Right atrium auricular region (tissue), 2 donors: ENCODE results near the gene SFRP4. TPM values are rescaled to one million over a fixed set of nuclear protein-coding genes. Genes with fewer than 3 reads are reported as not detected.

Experiments
- DNase-seq: peaks from one replicate; pipeline ENCODE4 v3.0.0-alpha.2; 2019; ENCODE audit warnings: low spot score
- H3K27ac ChIP-seq, 2 donors: fragments of 200-600 bp; sonication (generic); 1 replicate in 1 of 2; 2 replicates in 1 of 2; pipeline ENCODE4 v1.5.1; 2016 to 2019
- H3K27me3 ChIP-seq, 2 donors: fragments of 200-600 bp; sonication (generic); one replicate each; pipeline versions ENCODE4 v1.5.1 to v1.6.0; 2017 to 2019
- H3K36me3 ChIP-seq: fragments of 200-600 bp; sonication (generic); one replicate; pipeline ENCODE4 v1.5.1; 2016
- H3K4me1 ChIP-seq, 2 donors: fragments of 200-600 bp; sonication (generic); one replicate each; pipeline versions ENCODE4 v1.5.1 to v1.6.0; 2017 to 2019
- H3K4me3 ChIP-seq, 2 donors: fragments of 200-600 bp; sonication (generic); 1 replicate in 1 of 2; 2 replicates in 1 of 2; pipeline ENCODE4 v1.5.1; 2017 to 2019; ENCODE audit warnings: mild to moderate bottlenecking in 1 of 2, moderate library complexity in 1 of 2
- H3K9me3 ChIP-seq, 2 donors: fragments of 200-600 bp; sonication (generic); one replicate each; pipeline ENCODE4 v1.5.1; 2019
- CTCF ChIP-seq, 2 donors: fragments of 200-600 bp; sonication (generic); IDR thresholded peaks; one replicate each; pipeline ENCODE4 v1.5.1; 2019; ENCODE audit warnings: antibody characterized with exemption in 2 of 2
- total RNA-seq, 2 donors: library from RNA; depleted of rRNA; stranded (reverse); fragments of >200 nt; gene quantifications; one replicate each; pipeline ENCODE4 v1.1.0, GENCODE V29; 2016

Gene SFRP4
- total RNA-seq, 2 donors from 2014 or later: 5.0 to 11.9 TPM

DNA sequence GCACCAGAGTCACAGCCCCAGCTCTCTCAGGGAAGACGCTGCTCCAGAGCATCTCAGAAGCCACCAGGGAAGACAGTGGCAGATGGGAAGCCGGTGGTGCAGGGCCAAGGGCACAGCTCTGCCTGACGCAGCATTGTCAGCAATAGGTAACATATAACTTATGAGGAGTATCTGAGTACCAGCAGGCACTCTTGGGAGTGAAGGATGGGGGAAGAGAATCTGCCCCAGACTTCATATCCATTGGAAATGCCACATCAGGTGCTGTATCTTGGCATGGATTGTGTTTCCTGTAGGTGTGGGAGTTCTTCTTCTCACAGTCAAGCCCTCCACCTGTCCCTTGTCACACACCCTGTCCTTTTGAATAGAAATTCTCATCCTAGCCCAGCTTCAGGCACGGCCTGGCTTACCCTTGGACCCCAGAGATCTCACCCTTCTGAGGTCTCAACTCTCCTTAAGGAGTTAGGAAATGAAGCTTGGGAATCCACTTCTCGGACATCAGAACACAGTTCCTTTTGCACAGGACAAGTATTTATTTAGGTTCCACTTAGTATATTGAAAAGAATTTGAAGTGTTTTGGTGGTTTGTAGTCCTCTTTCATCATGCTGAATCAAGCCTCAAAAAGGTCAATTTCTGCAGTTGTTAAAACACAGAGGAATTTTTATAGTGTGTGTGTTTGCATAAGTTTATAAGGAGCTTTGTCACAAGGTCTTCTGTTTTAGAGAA lies 13.8 kb upstream of the SFRP4 start:
- Histone ChIP-seq H3K36me3 (no peaks in the 10 kb centered on the region), H3K4me3 (no peak overlapping the region), H3K9me3 (peaks cover 0 to 9% of the 10 kb centered on the region in 2 donors), H3K27ac (no peak overlapping the region), H3K27me3 (no peaks in the 10 kb centered on the region), H3K4me1 (no peaks in the 10 kb centered on the region)
- no peak for TF ChIP-seq CTCF (IDR thresholded peaks at IDR 0.05)
- DNase-seq: no peak

GRCh38 chr7:37928878-37929277 lies 12.3 kb upstream of the SFRP4 start:
- no peaks in the 10 kb centered on the region for H3K4me1 ChIP-seq

GRCh38 chr7:37927773-37928444 lies 11.3 kb upstream of the SFRP4 start:
- Histone ChIP-seq H3K9me3 (peaks cover 0 to 12% of the 10 kb centered on the region in 2 donors), H3K27me3 (no peaks in the 10 kb centered on the region), H3K36me3 (no peaks in the 10 kb centered on the region), H3K4me3 (no peak overlapping the region), H3K27ac (no peak overlapping the region), H3K4me1 (no peaks in the 10 kb centered on the region)
- no peak for DNase-seq
- no peak for TF ChIP-seq CTCF (IDR thresholded peaks at IDR 0.05)

More at GRCh38 chr7:37928878-37929277, 12.3 kb upstream of the SFRP4 start:
- H3K36me3 ChIP-seq: no peaks in the 10 kb centered on the region
- no peak overlapping the region for H3K27ac ChIP-seq
- H3K27me3 ChIP-seq: no peaks in the 10 kb centered on the region
- H3K9me3 ChIP-seq: peaks cover 0 to 12% of the 10 kb centered on the region in 2 donors
- no peak for DNase-seq
- no peak for TF ChIP-seq CTCF (IDR thresholded peaks at IDR 0.05)
- no peak overlapping the region for H3K4me3 ChIP-seq

DNA sequence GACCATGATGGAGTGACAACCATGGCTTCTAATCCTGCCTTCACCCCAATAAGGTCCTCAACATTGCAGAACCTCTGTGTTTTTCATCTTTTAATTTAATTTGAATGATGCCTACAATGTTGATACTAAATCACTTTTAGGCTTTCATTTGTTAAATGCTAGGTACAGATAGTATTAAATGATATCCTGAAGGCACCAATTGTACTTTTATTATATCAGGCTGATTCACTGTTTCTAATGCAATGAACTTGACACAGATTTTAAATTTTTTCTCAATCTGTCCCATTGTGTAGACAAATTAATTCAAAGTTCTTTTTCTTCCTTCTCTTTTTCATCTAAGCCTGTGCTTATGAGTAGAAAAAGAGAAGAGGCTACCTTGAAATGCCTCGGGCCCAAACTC lies 9.0 kb upstream of the SFRP4 start:
- Histone ChIP-seq H3K36me3 (no peaks in the 10 kb centered on the region), H3K4me3 (no peak overlapping the region), H3K27ac (no peak overlapping the region), H3K27me3 (no peaks in the 10 kb centered on the region), H3K4me1 (peaks cover 0 to 13% of the 10 kb centered on the region in 2 donors), H3K9me3 (peaks cover 0 to 12% of the 10 kb centered on the region in 2 donors)
- no peak for TF ChIP-seq CTCF (IDR thresholded peaks at IDR 0.05)
- no peak for DNase-seq

DNA sequence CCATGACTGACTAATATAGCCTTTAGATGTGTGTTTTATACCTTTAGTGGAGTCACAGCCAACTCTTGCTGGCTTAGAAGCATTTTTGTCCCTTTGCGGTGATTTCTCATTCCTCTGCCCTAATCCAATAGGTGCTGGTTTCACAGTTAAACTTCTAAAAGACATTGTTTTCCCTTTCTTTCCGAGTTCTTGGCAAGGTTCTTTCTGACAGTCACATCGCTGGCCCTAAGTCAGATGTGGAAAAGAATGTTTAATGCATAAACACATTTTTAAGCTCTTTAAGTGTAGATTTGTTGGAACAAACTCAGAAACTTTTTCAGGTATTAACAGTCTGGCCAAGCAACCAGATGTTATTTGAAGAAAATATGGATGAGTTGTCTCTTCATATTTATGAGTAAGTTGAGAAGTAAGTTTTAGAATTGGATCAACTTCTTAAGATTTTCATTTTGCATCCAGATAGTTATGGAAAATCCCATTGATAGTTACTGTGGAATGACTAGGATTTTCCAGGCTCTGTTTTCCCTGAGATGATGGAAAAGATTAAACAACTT lies 7.9 kb upstream of the SFRP4 start:
- peaks cover 0 to 21% of the 10 kb centered on the region in 2 donors for H3K4me1 ChIP-seq
- H3K9me3 ChIP-seq: peaks cover 0 to 12% of the 10 kb centered on the region in 2 donors
- no peak overlapping the region for H3K4me3 ChIP-seq
- no peak for TF ChIP-seq CTCF (IDR thresholded peaks at IDR 0.05)
- no peak overlapping the region for H3K27ac ChIP-seq
- no peak for DNase-seq
- no peaks in the 10 kb centered on the region for H3K27me3 ChIP-seq
- no peaks in the 10 kb centered on the region for H3K36me3 ChIP-seq
